ENCODE results near the gene ESPNL. TPM values are rescaled to one million over a fixed set of nuclear protein-coding genes. Genes with fewer than 3 reads are reported as not detected.

Gene ESPNL, protein sequence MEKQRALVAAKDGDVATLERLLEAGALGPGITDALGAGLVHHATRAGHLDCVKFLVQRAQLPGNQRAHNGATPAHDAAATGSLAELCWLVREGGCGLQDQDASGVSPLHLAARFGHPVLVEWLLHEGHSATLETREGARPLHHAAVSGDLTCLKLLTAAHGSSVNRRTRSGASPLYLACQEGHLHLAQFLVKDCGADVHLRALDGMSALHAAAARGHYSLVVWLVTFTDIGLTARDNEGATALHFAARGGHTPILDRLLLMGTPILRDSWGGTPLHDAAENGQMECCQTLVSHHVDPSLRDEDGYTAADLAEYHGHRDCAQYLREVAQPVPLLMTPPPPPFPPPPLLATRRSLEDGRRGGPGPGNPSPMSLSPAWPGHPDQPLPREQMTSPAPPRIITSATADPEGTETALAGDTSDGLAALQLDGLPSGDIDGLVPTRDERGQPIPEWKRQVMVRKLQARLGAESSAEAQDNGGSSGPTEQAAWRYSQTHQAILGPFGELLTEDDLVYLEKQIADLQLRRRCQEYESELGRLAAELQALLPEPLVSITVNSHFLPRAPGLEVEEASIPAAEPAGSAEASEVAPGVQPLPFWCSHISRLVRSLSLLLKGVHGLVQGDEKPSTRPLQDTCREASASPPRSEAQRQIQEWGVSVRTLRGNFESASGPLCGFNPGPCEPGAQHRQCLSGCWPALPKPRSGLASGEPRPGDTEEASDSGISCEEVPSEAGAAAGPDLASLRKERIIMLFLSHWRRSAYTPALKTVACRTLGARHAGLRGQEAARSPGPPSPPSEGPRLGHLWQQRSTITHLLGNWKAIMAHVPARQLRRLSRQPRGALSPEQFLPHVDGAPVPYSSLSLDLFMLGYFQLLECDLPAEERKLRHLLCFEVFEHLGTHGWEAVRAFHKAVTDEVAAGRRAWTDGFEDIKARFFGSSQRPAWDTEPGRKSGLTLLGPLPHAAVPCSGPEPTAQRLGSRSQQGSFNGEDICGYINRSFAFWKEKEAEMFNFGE
- 0.39 and 4.8 TPM in 2 replicates for total RNA-seq

DNA sequence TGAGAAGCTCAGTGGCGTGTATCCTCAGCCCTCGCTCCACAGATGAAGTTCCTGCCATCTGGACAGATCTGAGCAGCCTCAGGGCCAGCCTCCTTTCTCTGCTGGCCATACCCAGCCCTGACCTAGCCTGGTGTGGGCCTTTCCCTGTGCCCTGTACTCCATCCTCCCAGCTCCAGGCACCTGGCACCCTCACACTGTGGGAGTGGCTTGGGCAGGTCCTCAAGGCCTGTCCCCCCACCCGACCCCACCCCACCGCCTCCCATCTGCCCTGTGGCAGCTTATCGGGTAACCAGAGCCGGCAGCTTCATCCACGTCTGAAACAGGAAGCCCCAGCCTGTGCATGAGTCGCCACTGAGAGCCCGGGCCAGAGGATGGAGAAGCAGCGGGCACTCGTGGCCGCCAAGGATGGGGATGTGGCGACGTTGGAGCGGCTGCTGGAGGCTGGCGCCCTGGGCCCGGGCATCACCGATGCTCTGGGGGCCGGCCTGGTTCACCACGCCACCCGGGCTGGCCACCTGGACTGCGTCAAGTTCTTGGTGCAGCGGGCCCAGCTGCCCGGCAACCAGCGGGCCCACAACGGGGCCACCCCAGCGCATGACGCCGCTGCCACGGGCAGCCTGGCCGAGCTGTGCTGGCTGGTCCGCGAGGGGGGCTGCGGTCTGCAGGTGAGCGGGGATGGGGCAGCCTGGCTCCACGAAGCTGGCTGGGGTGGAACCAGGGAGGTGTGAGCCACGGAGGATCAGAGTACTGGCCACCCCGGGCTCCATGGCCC, at the start of gene ESPNL:
Gene ESPNL, plus strand, starts transcription at position 292 of the 772 bp plus-strand sequence. Its CDS starts 80 bp downstream, at position 372.

DNA sequence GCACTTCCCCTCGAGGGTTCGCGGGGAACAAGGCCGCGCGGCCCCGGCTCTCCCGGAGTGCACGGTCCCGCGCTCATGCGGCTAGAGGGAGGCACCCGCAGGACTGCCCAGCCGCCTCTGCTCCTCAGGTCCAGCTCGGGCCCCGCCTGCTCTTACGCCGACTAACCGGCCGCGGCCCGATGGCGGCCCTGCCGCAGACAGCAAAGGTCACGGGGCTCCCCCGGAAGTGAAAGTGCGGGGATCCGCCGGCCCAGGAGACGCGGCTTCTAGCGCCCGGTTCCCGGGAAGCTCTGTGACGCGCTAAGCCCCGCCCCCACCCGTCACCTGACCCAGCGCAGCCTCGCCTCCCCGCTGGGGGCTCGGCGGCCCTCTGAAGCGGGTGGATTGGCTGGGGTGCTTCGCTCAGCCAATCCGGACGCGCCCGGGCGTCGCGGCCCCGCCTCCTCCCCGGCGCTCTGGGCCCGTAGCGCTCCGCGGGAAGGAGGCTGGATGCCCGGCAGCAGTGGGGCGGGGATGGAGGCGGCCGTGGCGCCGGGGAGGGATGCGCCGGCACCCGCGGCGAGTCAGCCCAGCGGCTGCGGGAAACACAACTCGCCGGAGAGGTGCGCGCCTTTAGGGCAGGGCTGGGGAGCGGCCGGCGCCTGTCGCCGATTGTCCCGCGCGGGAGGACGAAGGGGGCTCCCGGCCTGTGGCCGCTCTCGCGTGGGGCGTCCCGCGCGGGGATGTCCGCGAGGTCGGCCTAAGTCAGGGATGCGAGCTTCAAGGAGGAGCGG, 39.4 kb upstream of the ESPNL start, which contains the start of gene SCLY:
Gene SCLY, plus strand, starts transcription at position 460 of the 773 bp plus-strand sequence. Its CDS starts 54 bp downstream, at position 514.

DNA sequence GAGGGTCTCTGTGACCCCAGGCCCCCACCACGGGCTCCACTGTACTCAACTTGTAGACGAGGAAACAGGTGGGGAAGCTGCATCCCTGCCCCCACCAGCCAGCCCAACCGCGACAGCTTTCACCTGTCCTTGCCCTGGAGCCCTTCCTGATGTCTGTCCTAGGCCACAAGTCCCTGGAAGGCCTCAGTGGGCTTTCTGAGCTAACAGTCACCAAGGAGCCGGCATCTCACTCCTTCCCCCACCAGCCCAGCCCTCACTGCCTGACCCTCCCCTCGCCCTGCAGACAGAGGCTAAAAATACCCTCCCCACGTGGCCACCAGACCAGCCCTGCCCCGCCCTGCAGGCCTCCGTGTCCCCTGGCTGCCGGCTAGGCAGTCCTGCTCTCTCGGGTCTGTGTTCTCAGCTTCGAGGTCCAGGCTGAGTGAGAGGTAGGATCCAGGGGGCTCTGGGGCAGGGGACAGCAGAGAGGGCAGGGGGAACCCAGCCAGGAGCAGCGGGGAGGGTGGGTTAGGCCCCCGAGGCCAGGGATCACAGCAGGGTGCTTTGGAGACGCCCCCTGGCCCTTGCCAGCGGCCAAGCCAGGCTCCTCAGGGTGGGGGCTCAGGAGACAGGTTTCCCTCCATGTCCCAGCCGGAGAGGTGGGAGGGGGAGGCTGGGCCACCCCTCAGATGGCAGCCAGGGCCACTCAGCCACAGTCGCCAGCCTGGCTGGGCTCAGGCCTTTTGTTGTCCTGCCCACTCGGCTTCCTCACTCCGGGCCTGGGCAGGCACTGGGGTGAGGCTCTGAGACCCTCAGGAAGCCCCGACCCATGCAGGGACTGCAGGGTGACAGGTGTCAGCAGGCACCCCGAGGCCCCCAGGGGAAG, 38.4 kb downstream of the ESPNL start, which contains the start of gene KLHL30:
Gene KLHL30, plus strand, starts transcription at position 338 of the 865 bp plus-strand sequence. CDS start 2,087 bp downstream, outside the sequence.

DNA sequence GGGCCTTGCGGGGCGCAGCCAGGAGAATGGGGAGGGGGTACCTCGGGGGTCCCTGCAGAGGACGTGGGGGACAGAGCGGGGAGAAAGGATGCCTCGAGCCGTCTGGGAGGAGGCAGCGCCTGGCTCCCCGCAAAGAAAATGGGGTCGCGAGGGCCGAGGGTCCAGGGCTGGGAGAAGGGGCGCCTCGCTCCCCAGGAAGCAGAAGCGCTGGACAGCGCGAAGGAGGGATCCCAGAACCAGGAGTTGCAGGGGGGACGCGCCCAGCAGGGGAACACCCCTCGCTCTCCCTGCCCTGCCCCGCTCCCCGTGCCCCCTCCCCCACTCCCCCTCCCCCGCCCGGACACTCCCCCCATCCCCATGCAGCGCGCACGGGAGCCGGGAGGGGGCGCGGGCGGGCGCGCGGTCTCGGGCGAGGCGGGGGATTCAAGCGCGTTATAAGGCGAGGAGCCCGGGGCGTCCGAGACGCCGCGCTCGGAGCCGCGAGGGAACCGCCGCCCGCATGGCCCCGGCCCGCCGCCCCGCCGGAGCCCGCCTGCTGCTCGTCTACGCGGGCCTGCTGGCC, 58.5 kb downstream of the ESPNL start, which contains the start of gene ERFE:
Gene ERFE, plus strand, starts transcription at position 462 of the 562 bp plus-strand sequence. Its CDS starts 38 bp downstream, at position 500.

Other genes with a start within 250 kb of the ESPNL start
- gene RAMP1, start 240.7 kb upstream of the ESPNL start, total RNA-seq: 0.73 TPM in 1 of 2 replicates, not detected in the other
- gene UBE2F, start 133.3 kb upstream of the ESPNL start, total RNA-seq: 34.2 and 36.8 TPM in 2 replicates
- 15.1 and 27.8 TPM in 2 replicates for gene SCLY, start 39.3 kb upstream of the ESPNL start, total RNA-seq
- gene KLHL30, start 38.3 kb downstream of the ESPNL start, total RNA-seq: under 0.01 TPM in 2 replicates
- 7.0 and 8.0 TPM in 2 replicates for gene ERFE, start 58.6 kb downstream of the ESPNL start, total RNA-seq
- 22.4 and 29.9 TPM in 2 replicates for gene ILKAP, start 103.4 kb downstream of the ESPNL start, total RNA-seq
- gene HES6, start 139.7 kb downstream of the ESPNL start, total RNA-seq: 1.1 and 1.2 TPM in 2 replicates
- 3.3 and 3.9 TPM in 2 replicates for gene PER2, start 188.3 kb downstream of the ESPNL start, total RNA-seq
- gene TRAF3IP1, start 220.2 kb downstream of the ESPNL start, total RNA-seq: 5.5 and 6.3 TPM in 2 replicates

All from subcutaneous preadipocyte (primary cell).